Lower lobe of right lung (tissue), 2 donors: Measurements from ENCODE around the gene NYAP1. TPM values are rescaled to one million over a fixed set of nuclear protein-coding genes. Genes with fewer than 3 reads are reported as not detected.
A peak's percentile ranks its signal among the peaks of the same experiment; 100 is the strongest.

Experiments used
- ATAC-seq, 2 donors: fragments of 200-7000 bp; cut with Tn5 transposase; one replicate each; pipeline ENCODE4 v1.9.1; 2020 to 2022; ENCODE audit warnings: mild to moderate bottlenecking in 2 of 2, moderate library complexity in 2 of 2
- DNase-seq: peaks from one replicate; pipeline ENCODE4 v3.0.0-alpha.2; 2020
- H3K27ac ChIP-seq: fragments of 200-600 bp; one replicate; pipeline ENCODE4 v1.8.0; 2022
- H3K27me3 ChIP-seq: fragments of 200-600 bp; one replicate; pipeline ENCODE4 v1.8.0; 2022; ENCODE audit warnings: low read depth
- H3K36me3 ChIP-seq: fragments of 200-600 bp; one replicate; pipeline ENCODE4 v1.8.0; 2022; ENCODE audit warnings: mild to moderate bottlenecking
- H3K4me1 ChIP-seq: fragments of 200-600 bp; one replicate; pipeline ENCODE4 v1.8.0; 2022
- H3K4me3 ChIP-seq: fragments of 200-600 bp; one replicate; pipeline ENCODE4 v1.8.0; 2022; ENCODE audit warnings: mild to moderate bottlenecking
- H3K9me3 ChIP-seq: fragments of 200-600 bp; one replicate; pipeline ENCODE4 v1.8.0; 2022
- CTCF ChIP-seq: fragments of 200-600 bp; IDR thresholded peaks from one replicate; pipeline ENCODE4 v1.8.0; 2022; ENCODE audit warnings: antibody characterized with exemption, mild to moderate bottlenecking
- intact Hi-C: fragments of 100-400 bp; cut with DNase I; formaldehyde crosslinking; loops from one replicate; pipeline ENCODE4 v1.11.0; 2022
- total RNA-seq: library from RNA; stranded (reverse); fragmentation: NEBNext Ultra II Directional; extraction: Animal tissue kit (Norgen Biotek cat#: 25700); gene quantifications from one replicate; pipeline ENCODE4 v1.2.1, GENCODE V29; 2021
- donor health status: DM: no; HTN: yes; CAD: no; lungs with severe emphysema.

Gene NYAP1
- total RNA-seq, 1 donor from 2014 or later: 1.1 TPM

- H3K27ac ChIP-seq: no peak overlapping the region
- no peak for TF ChIP-seq CTCF
- peaks cover 39% of the 10 kb centered on the region for H3K4me1 ChIP-seq
- peaks cover 61% of the 10 kb centered on the region for H3K36me3 ChIP-seq
- no peaks in the 10 kb centered on the region for H3K27me3 ChIP-seq
- no peaks in the 10 kb centered on the region for H3K9me3 ChIP-seq
- intact Hi-C loops: no loop called here
- DNase-seq (no peak), ATAC-seq (no peak)
- H3K4me3 ChIP-seq: no peak overlapping the region
Measured at GRCh38 chr7:100471021-100471420, 12.7 kb upstream of the NYAP1 start.

- Histone ChIP-seq H3K4me1 (peaks cover 44% of the 10 kb centered on the region), H3K27ac (peak overlapping the region; percentile 64), H3K4me3 (peak overlapping the region; percentile 21)
Measured at GRCh38 chr7:100472121-100472851, 11.4 kb upstream of the NYAP1 start.

GRCh38 chr7:100472854-100473499, 10.8 kb upstream of the NYAP1 start:
- Histone ChIP-seq H3K4me3 (peak overlapping the region; percentile 21), H3K9me3 (no peaks in the 10 kb centered on the region), H3K27me3 (no peaks in the 10 kb centered on the region), H3K4me1 (peaks cover 47% of the 10 kb centered on the region), H3K27ac (peak overlapping the region; percentile 64), H3K36me3 (peaks cover 53% of the 10 kb centered on the region)
- DNase-seq (no peak), ATAC-seq (peak; percentile 31 to 74)
- intact Hi-C loops: no loop called here
- TF ChIP-seq CTCF: no peak

More at GRCh38 chr7:100472121-100472851, 11.4 kb upstream of the NYAP1 start:
- Histone ChIP-seq H3K9me3 (no peaks in the 10 kb centered on the region), H3K36me3 (peaks cover 60% of the 10 kb centered on the region), H3K27me3 (no peaks in the 10 kb centered on the region)
- TF ChIP-seq CTCF: no peak
- peak; percentile 60 to 64 for ATAC-seq
- intact Hi-C loops: no loop called here
- DNase-seq: peak; percentile 74

- Histone ChIP-seq H3K36me3 (peaks cover 38% of the 10 kb centered on the region), H3K9me3 (no peaks in the 10 kb centered on the region), H3K27ac (no peak overlapping the region), H3K4me1 (peaks cover 52% of the 10 kb centered on the region), H3K27me3 (no peaks in the 10 kb centered on the region), H3K4me3 (peak overlapping the region; percentile 82)
- no peak for DNase-seq
- no peak for TF ChIP-seq CTCF
- ATAC-seq: no peak
- intact Hi-C loops: no loop called here
Measured at GRCh38 chr7:100475549-100475948, 8.2 kb upstream of the NYAP1 start.

GRCh38 chr7:100476101-100476780, 7.5 kb upstream of the NYAP1 start:
- peak overlapping the region; percentile 82 for H3K4me3 ChIP-seq

More at GRCh38 chr7:100476101-100476780, 7.5 kb upstream of the NYAP1 start:
- DNase-seq (no peak), ATAC-seq (no peak)
- peaks cover 33% of the 10 kb centered on the region for H3K36me3 ChIP-seq
- H3K9me3 ChIP-seq: no peaks in the 10 kb centered on the region
- no peaks in the 10 kb centered on the region for H3K27me3 ChIP-seq
- intact Hi-C loops: no loop called here
- no peak for TF ChIP-seq CTCF
- H3K27ac ChIP-seq: peak overlapping the region; percentile 24
- peaks cover 52% of the 10 kb centered on the region for H3K4me1 ChIP-seq
